Neutrophil (primary cell): ENCODE results near the gene GFPT2.

Experiments used
- H3K27ac ChIP-seq: fragments of 200-600 bp; sonication (generic); 2 replicates; pipeline ENCODE4 v1.5.1; 2016; ENCODE audit warnings: mild to moderate bottlenecking, moderate library complexity
- H3K27me3 ChIP-seq: fragments of 200-600 bp; sonication (generic); 2 replicates; pipeline ENCODE4 v1.6.0; 2016; ENCODE audit warnings: mild to moderate bottlenecking
- H3K36me3 ChIP-seq: fragments of 200-600 bp; sonication (generic); 2 replicates; pipeline ENCODE4 v1.5.1; 2017
- H3K4me1 ChIP-seq, 2 experiments: fragments of 200-600 bp in 1 of 2; sonication (generic) in 1 of 2; 1 replicate in 1 of 2; 2 replicates in 1 of 2; pipeline versions ENCODE4 v1.5.1 to v1.6.1; 2013 to 2016; ENCODE audit warnings: low read depth in 1 of 2, low read length in 1 of 2, mild to moderate bottlenecking in 1 of 2, moderate library complexity in 1 of 2; ENCODE audit not compliant: control insufficient read depth in 1 of 2, insufficient read depth in 1 of 2
- H3K4me3 ChIP-seq, 2 experiments: fragments of 200-600 bp in 1 of 2; sonication (generic) in 1 of 2; 1 replicate in 1 of 2; 2 replicates in 1 of 2; pipeline ENCODE4 v1.5.1; 2013 to 2016; ENCODE audit warnings: low read depth in 1 of 2, low read length in 1 of 2, mild to moderate bottlenecking in 1 of 2, moderate library complexity in 1 of 2
- H3K9me3 ChIP-seq: fragments of 200-600 bp; sonication (generic); 2 replicates; pipeline ENCODE4 v1.5.1; 2016
- TF ChIP-seq, protein P1 (sequence below): fragments of 200-600 bp; sonication (generic); IDR thresholded peaks from 2 replicates; pipeline ENCODE4 v1.5.1; 2016; ENCODE audit warnings: antibody characterized with exemption

The GFPT2 gene

DNA sequence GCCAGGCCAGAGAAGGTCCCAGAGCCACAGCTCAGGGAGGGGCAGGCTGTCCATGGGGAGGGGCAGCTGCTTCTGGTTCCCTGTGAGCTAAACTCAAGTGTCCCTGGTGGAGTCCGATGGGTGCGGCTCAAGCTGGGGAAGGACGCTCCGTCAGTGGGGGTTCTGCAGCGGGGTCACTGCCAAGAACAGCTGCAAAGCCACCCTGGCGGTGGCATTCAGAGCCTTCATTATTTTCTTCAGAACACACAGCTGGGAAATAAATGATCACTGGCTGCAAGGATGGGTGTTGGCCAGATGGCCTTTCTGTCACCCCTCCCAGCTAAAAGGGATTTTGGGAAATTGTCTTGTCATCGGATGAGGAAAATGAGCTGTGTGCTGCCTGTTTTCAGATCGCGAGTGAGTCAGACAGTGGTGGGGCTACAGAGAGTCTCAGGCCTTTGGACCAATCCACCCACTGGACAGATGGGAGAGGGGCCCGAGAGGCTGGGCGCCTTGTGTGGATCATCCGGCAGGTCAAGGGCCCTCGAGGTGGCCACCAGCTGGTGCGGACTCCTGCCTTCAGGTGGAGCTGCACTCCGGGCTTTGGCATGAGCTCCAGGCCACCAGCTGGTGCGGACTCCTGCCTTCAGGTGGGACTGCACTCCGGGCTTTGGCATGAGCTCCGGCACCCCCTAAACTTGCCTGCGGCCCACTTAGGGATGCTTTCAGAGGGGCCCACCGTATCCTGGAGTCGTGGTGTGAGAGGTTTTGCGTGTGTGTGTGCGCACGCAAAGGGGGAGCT, 17.9 kb upstream of the GFPT2 start:
- Histone ChIP-seq H3K27me3 (peaks cover 8% of the 10 kb centered on the region), H3K9me3 (no peaks in the 10 kb centered on the region), H3K4me1 (no peaks in the 10 kb centered on the region), H3K27ac (no peak overlapping the region), H3K36me3 (no peaks in the 10 kb centered on the region), H3K4me3 (no peak overlapping the region)
- TF ChIP-seq, protein P1, sequence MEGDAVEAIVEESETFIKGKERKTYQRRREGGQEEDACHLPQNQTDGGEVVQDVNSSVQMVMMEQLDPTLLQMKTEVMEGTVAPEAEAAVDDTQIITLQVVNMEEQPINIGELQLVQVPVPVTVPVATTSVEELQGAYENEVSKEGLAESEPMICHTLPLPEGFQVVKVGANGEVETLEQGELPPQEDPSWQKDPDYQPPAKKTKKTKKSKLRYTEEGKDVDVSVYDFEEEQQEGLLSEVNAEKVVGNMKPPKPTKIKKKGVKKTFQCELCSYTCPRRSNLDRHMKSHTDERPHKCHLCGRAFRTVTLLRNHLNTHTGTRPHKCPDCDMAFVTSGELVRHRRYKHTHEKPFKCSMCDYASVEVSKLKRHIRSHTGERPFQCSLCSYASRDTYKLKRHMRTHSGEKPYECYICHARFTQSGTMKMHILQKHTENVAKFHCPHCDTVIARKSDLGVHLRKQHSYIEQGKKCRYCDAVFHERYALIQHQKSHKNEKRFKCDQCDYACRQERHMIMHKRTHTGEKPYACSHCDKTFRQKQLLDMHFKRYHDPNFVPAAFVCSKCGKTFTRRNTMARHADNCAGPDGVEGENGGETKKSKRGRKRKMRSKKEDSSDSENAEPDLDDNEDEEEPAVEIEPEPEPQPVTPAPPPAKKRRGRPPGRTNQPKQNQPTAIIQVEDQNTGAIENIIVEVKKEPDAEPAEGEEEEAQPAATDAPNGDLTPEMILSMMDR, result no peak

DNA sequence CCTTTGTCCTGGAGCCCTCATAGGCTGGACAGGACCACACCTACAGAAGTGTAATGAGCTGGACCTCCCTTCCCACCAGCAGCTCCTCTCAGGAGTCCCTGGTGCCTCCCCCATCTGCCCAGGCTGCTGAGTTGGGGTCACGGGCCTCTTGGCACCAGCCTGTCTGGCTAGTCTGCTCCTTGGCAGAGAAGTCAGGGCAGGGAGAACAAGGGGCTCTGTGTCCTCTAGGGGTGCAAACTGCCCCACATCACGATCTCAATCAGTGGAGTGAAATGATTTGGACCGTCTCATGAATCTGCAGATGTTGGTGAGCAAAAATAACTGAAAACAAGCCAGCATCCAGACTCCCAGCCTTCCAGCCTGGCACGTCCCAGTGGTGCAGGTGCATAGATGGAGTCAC, 14.9 kb upstream of the GFPT2 start:
- no peaks in the 10 kb centered on the region for H3K4me1 ChIP-seq
- no peak overlapping the region for H3K27ac ChIP-seq
- H3K9me3 ChIP-seq, result no peaks in the 10 kb centered on the region
- H3K27me3 ChIP-seq, result peaks cover 4% of the 10 kb centered on the region
- H3K4me3 ChIP-seq, result no peak overlapping the region
- TF ChIP-seq, protein P1, result no peak
- no peaks in the 10 kb centered on the region for H3K36me3 ChIP-seq

DNA sequence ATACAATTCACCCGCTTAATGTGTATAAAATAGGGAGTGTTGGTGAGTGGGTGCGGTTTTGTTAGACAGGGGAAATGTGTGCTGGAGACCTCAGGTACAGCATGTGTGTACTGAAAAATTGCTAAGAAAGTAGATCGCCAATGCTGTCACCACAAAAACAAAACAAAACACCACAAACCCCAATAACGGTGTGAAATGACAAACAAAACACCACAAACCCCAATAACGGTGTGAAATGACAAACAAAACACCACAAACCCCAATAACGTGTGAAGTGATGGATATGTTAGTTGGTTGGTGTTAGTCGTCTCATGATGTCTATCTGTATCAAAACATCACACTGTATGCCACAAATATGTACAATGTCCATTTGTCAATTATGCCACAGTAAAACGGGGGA, 14.2 kb upstream of the GFPT2 start:
- TF ChIP-seq, protein P1, result no peak

DNA sequence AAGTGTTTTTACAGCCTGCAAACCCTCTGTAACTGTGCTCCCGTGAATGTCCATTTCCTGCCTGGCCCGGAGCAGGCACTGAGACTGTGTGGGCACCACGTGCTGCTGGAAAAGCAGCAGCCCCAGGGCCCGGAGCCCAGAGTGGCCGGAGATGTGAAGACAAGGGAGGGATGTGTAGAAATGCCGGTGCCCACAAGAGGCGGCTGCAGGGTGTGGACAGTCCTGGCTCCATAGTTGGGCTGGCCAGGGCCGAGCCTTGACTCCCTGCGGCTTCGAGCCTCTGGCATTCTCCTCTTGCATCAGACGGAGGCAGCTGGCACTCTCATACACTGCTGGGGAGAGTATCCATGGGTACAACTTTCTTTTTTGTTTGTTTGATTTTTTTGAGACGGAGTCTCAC, 13.2 kb upstream of the GFPT2 start:
- Histone ChIP-seq H3K27ac (no peak overlapping the region), H3K4me3 (no peak overlapping the region), H3K9me3 (no peaks in the 10 kb centered on the region), H3K36me3 (no peaks in the 10 kb centered on the region), H3K4me1 (no peaks in the 10 kb centered on the region), H3K27me3 (peaks cover 7% of the 10 kb centered on the region)
- TF ChIP-seq, protein P1, result no peak

More for the DNA sequence above, 14.2 kb upstream of the GFPT2 start:
- Histone ChIP-seq H3K4me1 (no peaks in the 10 kb centered on the region), H3K9me3 (no peaks in the 10 kb centered on the region), H3K27me3 (peaks cover 7% of the 10 kb centered on the region), H3K36me3 (no peaks in the 10 kb centered on the region), H3K4me3 (no peak overlapping the region), H3K27ac (no peak overlapping the region)

DNA sequence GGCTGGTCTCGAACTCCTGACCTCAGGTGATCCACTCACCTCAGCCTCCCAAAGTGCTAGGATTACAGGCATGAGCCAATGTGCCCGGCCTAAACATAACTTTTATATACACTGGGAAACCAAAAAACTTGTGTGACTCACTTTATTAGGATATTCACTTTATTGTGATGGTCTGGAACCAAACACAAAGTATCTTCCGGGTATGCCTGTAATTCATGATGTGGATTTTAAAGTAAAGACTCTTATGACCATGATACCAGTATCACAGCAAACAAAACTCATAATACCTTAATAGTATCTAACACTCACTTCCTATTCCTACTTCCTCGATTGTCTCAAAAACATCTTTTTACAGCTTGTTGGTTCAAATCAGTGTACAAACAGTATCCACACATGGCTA, 12.7 kb upstream of the GFPT2 start:
- Histone ChIP-seq H3K27me3 (peaks cover 7% of the 10 kb centered on the region), H3K4me3 (no peak overlapping the region), H3K36me3 (no peaks in the 10 kb centered on the region), H3K4me1 (no peaks in the 10 kb centered on the region), H3K27ac (no peak overlapping the region), H3K9me3 (no peaks in the 10 kb centered on the region)
- TF ChIP-seq, protein P1, result no peak
